Measurements from ENCODE around the gene NXPE1. TPM values are rescaled to one million over a fixed set of nuclear protein-coding genes. Genes with fewer than 3 reads are reported as not detected.

The NXPE1 gene
- total and polyA plus RNA-seq, 3 donors from 2014 or later = 1.5 to 9.2 (median 3.9) TPM

GRCh38 chr11:114551060-114551459 lies 8.6 kb downstream of the NXPE1 start:
- no peak overlapping the region for H3K27ac ChIP-seq
- no peaks in the 10 kb centered on the region for H3K27me3 ChIP-seq
- H3K4me1 ChIP-seq = peaks cover 2% of the 10 kb centered on the region
- no peak for DNase-seq
- H3K9me3 ChIP-seq = no peaks in the 10 kb centered on the region
- H3K36me3 ChIP-seq (ENCODE audit: low read depth, missing control alignments) = no peaks in the 10 kb centered on the region
- intact Hi-C loops (cut with DNase I; ENCODE audit: low total_unique reads) = no loop called here
- TF ChIP-seq CTCF (IDR thresholded peaks at IDR 0.05) (no peak), POLR2A (IDR thresholded peaks at IDR 0.05) (no peak)
- 83 to 88% methylated on average over 4 of the region's 4 CpGs for WGBS, 2 donors
- no peak overlapping the region for H3K4me3 ChIP-seq

- H3K27me3 ChIP-seq = no peaks in the 10 kb centered on the region
- H3K4me3 ChIP-seq = no peak overlapping the region
- TF ChIP-seq CTCF (IDR thresholded peaks at IDR 0.05) (no peak), POLR2A (IDR thresholded peaks at IDR 0.05) (no peak)
- no peaks in the 10 kb centered on the region for H3K36me3 ChIP-seq (ENCODE audit: low read depth, missing control alignments)
- no peaks in the 10 kb centered on the region for H3K4me1 ChIP-seq
- no peak overlapping the region for H3K27ac ChIP-seq
- no peak for DNase-seq
- WGBS, 2 donors = 84 to 100% methylated on average over 2 of the region's 2 CpGs
- intact Hi-C loops (cut with DNase I; ENCODE audit: low total_unique reads) = no loop called here
- no peaks in the 10 kb centered on the region for H3K9me3 ChIP-seq
Measured at GRCh38 chr11:114525682-114526081, 34.0 kb downstream of the NXPE1 start.

GRCh38 chr11:114524122-114524521 lies 35.6 kb downstream of the NXPE1 start:
- 90 to 94% methylated on average over 1 of the region's 1 CpG for WGBS, 2 donors
- no peaks in the 10 kb centered on the region for H3K4me1 ChIP-seq
- intact Hi-C loops (cut with DNase I; ENCODE audit: low total_unique reads) = no loop called here
- no peaks in the 10 kb centered on the region for H3K9me3 ChIP-seq
- no peak overlapping the region for H3K4me3 ChIP-seq
- TF ChIP-seq POLR2A (IDR thresholded peaks at IDR 0.05) = no peak
- TF ChIP-seq CTCF (IDR thresholded peaks at IDR 0.05) = no peak
- H3K27ac ChIP-seq = no peak overlapping the region
- H3K27me3 ChIP-seq = no peaks in the 10 kb centered on the region
- no peak for DNase-seq
- no peaks in the 10 kb centered on the region for H3K36me3 ChIP-seq (ENCODE audit: low read depth, missing control alignments)

GRCh38 chr11:114522818-114523217 lies 36.9 kb downstream of the NXPE1 start:
- WGBS, 2 donors = 55 to 59% methylated on average over 2 of the region's 2 CpGs

More at GRCh38 chr11:114522818-114523217, 36.9 kb downstream of the NXPE1 start:
- no peaks in the 10 kb centered on the region for H3K9me3 ChIP-seq
- no peak overlapping the region for H3K27ac ChIP-seq
- H3K36me3 ChIP-seq (ENCODE audit: low read depth, missing control alignments) = no peaks in the 10 kb centered on the region
- no peak for DNase-seq
- intact Hi-C loops (cut with DNase I; ENCODE audit: low total_unique reads) = no loop called here
- H3K4me1 ChIP-seq = no peaks in the 10 kb centered on the region
- no peaks in the 10 kb centered on the region for H3K27me3 ChIP-seq
- no peak overlapping the region for H3K4me3 ChIP-seq
- TF ChIP-seq POLR2A (IDR thresholded peaks at IDR 0.05) (no peak), CTCF (IDR thresholded peaks at IDR 0.05) (no peak)

All from testis (tissue), 3 donors.